ENCODE results near the gene TAC4.
"Not testable (repeated sequence)": the region's sequence is repeated elsewhere in the genome, so short reads cannot be mapped to it uniquely, and the experiment has no call there.

DNA sequence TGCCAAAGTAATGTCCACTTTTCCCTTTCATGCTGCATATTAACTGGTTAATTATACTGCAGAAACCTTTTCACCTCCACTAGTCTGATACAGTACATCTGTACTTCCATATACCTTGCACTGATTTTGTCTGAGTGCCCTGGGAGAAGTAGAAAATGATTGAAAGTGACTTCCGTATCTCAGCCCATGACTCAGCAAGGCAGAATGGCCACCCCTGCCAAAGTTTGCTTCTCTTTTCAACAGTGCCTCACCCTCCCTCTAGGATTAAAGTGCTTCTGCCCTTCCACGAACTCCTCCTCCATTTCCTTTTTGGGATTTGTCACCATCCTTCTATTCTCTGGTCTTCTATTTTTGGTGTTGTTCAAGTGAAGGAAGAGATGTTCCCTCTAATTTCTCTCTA is 19.5 kb downstream of the TAC4 start:
- TF ChIP-seq, protein P1, sequence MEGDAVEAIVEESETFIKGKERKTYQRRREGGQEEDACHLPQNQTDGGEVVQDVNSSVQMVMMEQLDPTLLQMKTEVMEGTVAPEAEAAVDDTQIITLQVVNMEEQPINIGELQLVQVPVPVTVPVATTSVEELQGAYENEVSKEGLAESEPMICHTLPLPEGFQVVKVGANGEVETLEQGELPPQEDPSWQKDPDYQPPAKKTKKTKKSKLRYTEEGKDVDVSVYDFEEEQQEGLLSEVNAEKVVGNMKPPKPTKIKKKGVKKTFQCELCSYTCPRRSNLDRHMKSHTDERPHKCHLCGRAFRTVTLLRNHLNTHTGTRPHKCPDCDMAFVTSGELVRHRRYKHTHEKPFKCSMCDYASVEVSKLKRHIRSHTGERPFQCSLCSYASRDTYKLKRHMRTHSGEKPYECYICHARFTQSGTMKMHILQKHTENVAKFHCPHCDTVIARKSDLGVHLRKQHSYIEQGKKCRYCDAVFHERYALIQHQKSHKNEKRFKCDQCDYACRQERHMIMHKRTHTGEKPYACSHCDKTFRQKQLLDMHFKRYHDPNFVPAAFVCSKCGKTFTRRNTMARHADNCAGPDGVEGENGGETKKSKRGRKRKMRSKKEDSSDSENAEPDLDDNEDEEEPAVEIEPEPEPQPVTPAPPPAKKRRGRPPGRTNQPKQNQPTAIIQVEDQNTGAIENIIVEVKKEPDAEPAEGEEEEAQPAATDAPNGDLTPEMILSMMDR (conservative IDR thresholded peaks at IDR 0.05; ENCODE audit: low read length) = not testable (repeated sequence)
- TF ChIP-seq EZH2phosphoT487 (IDR thresholded peaks at IDR 0.05; ENCODE audit: borderline replicate concordance, low read depth, low read length) = not testable (repeated sequence)
